Measurements from ENCODE around the gene ZNF215. TPM values are rescaled to one million over a fixed set of nuclear protein-coding genes. Genes with fewer than 3 reads are reported as not detected.
"Not testable (repeated sequence)": the region's sequence is repeated elsewhere in the genome, so short reads cannot be mapped to it uniquely, and the experiment has no call there.

The ZNF215 gene
- total and polyA plus RNA-seq, 2 of the 13 experiments (the other 11 are each of a cell fraction or from before 2014, with no cell fraction given), result not detected

DNA sequence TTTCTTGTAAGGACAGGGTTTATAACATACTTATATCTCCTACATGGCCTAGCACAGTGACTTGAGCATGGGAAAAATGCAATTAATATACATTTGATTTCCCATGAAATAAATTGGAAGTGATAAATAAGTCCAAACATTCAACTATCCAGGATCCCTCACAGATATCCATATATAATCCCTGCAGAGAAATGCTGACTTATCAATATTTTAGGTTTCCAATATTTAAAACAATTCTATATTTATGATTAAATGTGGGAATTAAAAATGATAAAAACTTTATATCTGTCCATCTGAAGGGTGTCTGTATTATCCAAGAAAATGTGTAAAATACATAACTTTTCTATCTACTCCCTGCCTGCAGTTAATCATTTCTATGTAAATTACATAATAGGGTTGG, 43.5 kb upstream of the ZNF215 start:
- no peaks in the 10 kb centered on the region for H4K20me1 ChIP-seq (ENCODE audit: insufficient read depth, low read length)
- ATAC-seq (no peak), FAIRE-seq (no peak), DNase-seq (ENCODE audit: low spot score) (no peak)
- no peak overlapping the region for H3K4me3 ChIP-seq (replicated peaks in 1 of 3; ENCODE audit: insufficient read depth in 1 of 3, low read depth in 2 of 3, low read length in 3 of 3)
- intact Hi-C loops (cut with micrococcal nuclease; ENCODE audit: unreplicated experiment), result no loop called here
- no peak overlapping the region for H3K9ac ChIP-seq (ENCODE audit: insufficient read depth, low read depth, low read length)
- no peaks in the 10 kb centered on the region for H3K36me3 ChIP-seq (replicated peaks in 1 of 2; ENCODE audit: control insufficient read depth in 1 of 2, insufficient read depth in 2 of 2, low read length in 2 of 2)
- H3K4me1 ChIP-seq (ENCODE audit: insufficient read depth, low read length), result no peaks in the 10 kb centered on the region
- H3K27ac ChIP-seq (ENCODE audit: extremely low read length, insufficient read depth, low read length), result no peak overlapping the region
- TF ChIP-seq MAFK (conservative IDR thresholded peaks at IDR 0.05 in 1 of 2, IDR thresholded peaks at IDR 0.05 in 1 of 2; ENCODE audit: low read length in 2 of 2) (peak; percentile 85 to 93), ZNF512B (CRISPR knock-in tag; IDR thresholded peaks at IDR 0.05; ENCODE audit: borderline replicate concordance) (no peak), MAFF (IDR thresholded peaks at IDR 0.05; ENCODE audit: low read depth, low read length) (peak; percentile 89)
- no peaks in the 10 kb centered on the region for H3K9me3 ChIP-seq (ENCODE audit: low read length)
- H3K4me2 ChIP-seq (ENCODE audit: low read depth, low read length), result no peak overlapping the region
- H3K27me3 ChIP-seq (ENCODE audit: control insufficient read depth in 1 of 2, insufficient read depth in 2 of 2, low read length in 2 of 2), result no peaks in the 10 kb centered on the region; a peak in 1 of 5 replicates
- POLR2A ChIA-PET, result no interaction called here
- in situ Hi-C loops (cut with HindIII; ENCODE audit: extremely low pct_ligation_motif_present, low pct_unique_long_range_greater_than_20kb), result no loop called here
- BruUV-seq (replicated peaks), result no TSS peak
- H2AFZ ChIP-seq (ENCODE audit: low read length), result no peak overlapping the region
- no peaks in the 10 kb centered on the region for H3K79me2 ChIP-seq (ENCODE audit: insufficient read depth, low read length)
- CTCF ChIA-PET (ENCODE audit: low intra/inter-chr PET ratio, low total read pairs), result no interaction called here

GRCh38 chr11:6887711-6888110, 38.5 kb upstream of the ZNF215 start:
- in situ Hi-C loops (cut with HindIII; ENCODE audit: extremely low pct_ligation_motif_present, low pct_unique_long_range_greater_than_20kb); H3K79me2 ChIP-seq (ENCODE audit: insufficient read depth, low read length); H2AFZ ChIP-seq (ENCODE audit: low read length); BruUV-seq (replicated peaks); CTCF ChIA-PET (ENCODE audit: low intra/inter-chr PET ratio, low total read pairs); POLR2A ChIA-PET; H4K20me1 ChIP-seq (ENCODE audit: insufficient read depth, low read length); H3K4me1 ChIP-seq (ENCODE audit: insufficient read depth, low read length); H3K4me3 ChIP-seq (replicated peaks in 1 of 3; ENCODE audit: insufficient read depth in 1 of 3, low read depth in 2 of 3, low read length in 3 of 3); intact Hi-C loops (cut with micrococcal nuclease; ENCODE audit: unreplicated experiment); ATAC-seq; DNase-seq (ENCODE audit: low spot score); H3K36me3 ChIP-seq (replicated peaks in 1 of 2; ENCODE audit: control insufficient read depth in 1 of 2, insufficient read depth in 2 of 2, low read length in 2 of 2); H3K9ac ChIP-seq (ENCODE audit: insufficient read depth, low read depth, low read length); H3K9me3 ChIP-seq (ENCODE audit: low read length); H3K27ac ChIP-seq (ENCODE audit: extremely low read length, insufficient read depth, low read length); H3K4me2 ChIP-seq (ENCODE audit: low read depth, low read length); FAIRE-seq; H3K27me3 ChIP-seq (ENCODE audit: control insufficient read depth in 1 of 2, insufficient read depth in 2 of 2, low read length in 2 of 2): not testable (repeated sequence)
- 23% methylated on average over 5 of the region's 5 CpGs for WGBS (ENCODE audit: low lambda C conversion rate)

Measured in HepG2 (cell line).